Spleen (tissue), 7 donors: ENCODE data around the gene CPNE8.

Experiments
- POLR2A ChIP-seq, 3 donors: fragments of 450-650 bp; IDR thresholded peaks; one replicate each; pipeline ENCODE4 v1.5.1; 2017; ENCODE audit warnings: antibody characterized with exemption in 3 of 3, mild to moderate bottlenecking in 1 of 3
- POLR2AphosphoS5 ChIP-seq, 3 donors: sonication (generic); formaldehyde crosslinking; IDR thresholded peaks; one replicate each; pipeline ENCODE4 v1.5.1; 2017; ENCODE audit warnings: antibody characterized with exemption in 3 of 3
- TF ChIP-seq, protein P1 (sequence below), 11 experiments: fragments of 200-600 bp in 7 of 11; fragments of 450-650 bp in 4 of 11; sonication (generic) in 4 of 11; IDR thresholded peaks in 8 of 11; conservative IDR thresholded peaks in 3 of 11; 1 replicate in 7 of 11; 2 replicates in 4 of 11; pipeline versions ENCODE4 v1.4.0 to v1.8.0; 2016 to 2021; ENCODE audit warnings: antibody characterized with exemption in 11 of 11, inconsistent platforms in 4 of 11, mild to moderate bottlenecking in 1 of 11
- donor health status: DM: no; HTN: no; CAD: no; lungs with moderate emphysema.
- donor health status: DM: no; HTN: no; CAD: no.
- donor health status: DM: no; HTN: no; CAD: no.

DNA sequence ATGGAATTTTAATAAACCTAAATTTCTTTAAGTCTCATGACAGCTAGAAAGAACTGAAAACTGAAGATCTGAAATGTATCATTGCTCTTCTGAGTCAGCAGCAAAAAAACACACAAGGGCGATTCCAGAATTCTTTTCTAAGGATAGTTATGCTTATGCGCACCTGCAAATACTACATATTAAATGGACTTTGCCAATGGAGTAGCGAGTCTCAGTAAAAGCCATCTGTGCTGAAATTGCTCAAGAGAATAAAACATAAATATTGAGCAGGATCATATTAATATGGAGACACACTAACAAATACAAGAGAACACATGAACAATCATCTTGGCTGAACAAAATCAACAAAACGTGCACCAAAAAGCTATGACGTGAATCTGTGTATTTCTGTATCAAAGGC lies 73.7 kb downstream of the CPNE8 start:
- TF ChIP-seq, protein P1, sequence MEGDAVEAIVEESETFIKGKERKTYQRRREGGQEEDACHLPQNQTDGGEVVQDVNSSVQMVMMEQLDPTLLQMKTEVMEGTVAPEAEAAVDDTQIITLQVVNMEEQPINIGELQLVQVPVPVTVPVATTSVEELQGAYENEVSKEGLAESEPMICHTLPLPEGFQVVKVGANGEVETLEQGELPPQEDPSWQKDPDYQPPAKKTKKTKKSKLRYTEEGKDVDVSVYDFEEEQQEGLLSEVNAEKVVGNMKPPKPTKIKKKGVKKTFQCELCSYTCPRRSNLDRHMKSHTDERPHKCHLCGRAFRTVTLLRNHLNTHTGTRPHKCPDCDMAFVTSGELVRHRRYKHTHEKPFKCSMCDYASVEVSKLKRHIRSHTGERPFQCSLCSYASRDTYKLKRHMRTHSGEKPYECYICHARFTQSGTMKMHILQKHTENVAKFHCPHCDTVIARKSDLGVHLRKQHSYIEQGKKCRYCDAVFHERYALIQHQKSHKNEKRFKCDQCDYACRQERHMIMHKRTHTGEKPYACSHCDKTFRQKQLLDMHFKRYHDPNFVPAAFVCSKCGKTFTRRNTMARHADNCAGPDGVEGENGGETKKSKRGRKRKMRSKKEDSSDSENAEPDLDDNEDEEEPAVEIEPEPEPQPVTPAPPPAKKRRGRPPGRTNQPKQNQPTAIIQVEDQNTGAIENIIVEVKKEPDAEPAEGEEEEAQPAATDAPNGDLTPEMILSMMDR (IDR thresholded peaks at IDR 0.05 in 8 of 11, conservative IDR thresholded peaks at IDR 0.05 in 3 of 11), result no peak
- TF ChIP-seq POLR2A (IDR thresholded peaks at IDR 0.05), result no peak
- no peak for TF ChIP-seq POLR2AphosphoS5 (IDR thresholded peaks at IDR 0.05)
